Islet precursor cell (in vitro differentiated cells): ENCODE measurements around the gene BRD2.

Experiments used
- DNase-seq: peaks from one replicate; pipeline ENCODE4 v3.0.0-alpha.2; 2018

The BRD2 gene

DNA sequence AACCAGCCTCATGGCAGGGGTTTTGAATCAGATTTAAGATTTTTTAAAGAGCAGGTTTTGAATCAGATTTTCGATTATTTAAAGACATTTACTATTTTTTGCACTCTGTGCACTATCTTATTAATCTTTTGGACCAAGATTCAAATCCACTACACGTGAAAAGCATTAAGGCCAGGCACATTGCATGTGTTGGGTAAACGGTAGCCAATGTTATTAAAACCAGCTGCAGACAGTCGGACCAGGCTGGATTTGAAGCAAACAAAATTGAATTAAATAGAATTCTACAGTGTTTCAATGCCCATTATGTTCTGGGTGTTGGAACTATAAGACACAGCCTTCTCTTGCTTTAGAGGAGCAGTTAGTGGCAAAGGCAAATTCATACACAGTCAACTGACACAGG, 33.3 kb downstream of the BRD2 start:
- no peak for DNase-seq

GRCh38 chr6:33004940-33005339, 36.5 kb downstream of the BRD2 start:
- no peak for DNase-seq

- DNase-seq: no peak
These were observed 39.5 kb downstream of the BRD2 start for GRCh38 chr6:33007831-33008400.

GRCh38 chr6:33008944-33009861, 40.8 kb downstream of the BRD2 start, which contains the start of gene HLA-DOA:
Gene HLA-DOA, minus strand, starts transcription at chr6:33009591.
- DNase-seq: peak; percentile 73

- DNase-seq: no peak
These were observed 42.0 kb downstream of the BRD2 start for GRCh38 chr6:33010356-33010755.

DNA sequence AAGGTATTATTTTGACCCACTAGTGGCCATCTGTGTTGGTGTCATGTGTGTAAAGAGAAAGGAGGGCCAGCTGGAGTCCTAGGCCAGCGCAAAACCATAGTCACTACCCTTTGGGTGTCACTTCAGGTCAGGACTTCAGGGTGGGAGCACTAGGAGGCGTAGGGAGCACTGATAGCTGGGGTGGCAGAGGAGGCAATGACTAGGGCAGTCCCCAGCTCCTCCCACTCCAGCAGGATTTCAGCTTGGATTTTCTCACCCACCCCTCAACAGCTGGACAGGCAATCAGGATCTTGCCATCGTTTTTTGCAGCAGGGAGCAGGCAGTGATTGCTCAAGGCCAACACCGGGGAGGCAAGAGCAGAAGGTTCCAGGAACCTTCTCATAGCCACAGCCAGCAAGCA, 45.2 kb downstream of the BRD2 start:
- no peak for DNase-seq

DNA sequence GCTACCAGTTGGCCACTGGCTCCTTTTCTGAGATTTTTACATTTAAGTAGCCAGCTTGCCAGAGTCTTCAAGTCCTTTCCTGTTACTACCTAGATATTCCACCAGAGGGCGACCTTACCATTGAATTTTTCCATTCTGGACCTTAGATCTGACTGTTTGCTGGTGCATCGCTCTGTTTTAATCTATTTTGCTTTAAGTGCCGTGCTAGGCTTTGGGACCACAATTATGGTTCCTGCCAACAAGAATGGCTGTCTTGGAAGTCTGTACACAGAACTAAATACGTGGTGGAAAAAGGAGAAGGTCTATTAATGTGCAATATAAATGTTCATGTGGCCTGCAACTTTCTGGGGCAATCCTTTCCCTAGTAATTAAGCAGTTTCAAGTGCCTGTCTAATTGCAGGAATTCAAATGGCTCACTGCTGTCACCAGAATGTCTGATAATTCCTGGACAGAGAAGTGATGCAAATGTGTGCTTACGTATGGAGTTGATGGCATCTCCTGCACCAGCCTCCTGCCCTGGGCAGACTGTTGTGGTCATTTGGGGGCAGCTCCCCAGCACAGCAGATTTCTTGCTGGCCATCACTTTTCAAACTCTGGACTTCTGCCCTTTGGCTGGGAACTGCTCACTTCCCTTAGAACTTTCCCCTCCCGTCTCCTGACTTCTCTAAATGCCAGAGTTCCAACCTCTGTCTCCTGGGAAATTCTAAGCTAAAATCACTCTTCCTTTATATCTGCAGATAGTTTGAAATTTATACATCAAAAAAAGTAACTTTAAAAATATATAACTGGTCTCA, 46.6 kb downstream of the BRD2 start:
- DNase-seq: peak; percentile 74

DNA sequence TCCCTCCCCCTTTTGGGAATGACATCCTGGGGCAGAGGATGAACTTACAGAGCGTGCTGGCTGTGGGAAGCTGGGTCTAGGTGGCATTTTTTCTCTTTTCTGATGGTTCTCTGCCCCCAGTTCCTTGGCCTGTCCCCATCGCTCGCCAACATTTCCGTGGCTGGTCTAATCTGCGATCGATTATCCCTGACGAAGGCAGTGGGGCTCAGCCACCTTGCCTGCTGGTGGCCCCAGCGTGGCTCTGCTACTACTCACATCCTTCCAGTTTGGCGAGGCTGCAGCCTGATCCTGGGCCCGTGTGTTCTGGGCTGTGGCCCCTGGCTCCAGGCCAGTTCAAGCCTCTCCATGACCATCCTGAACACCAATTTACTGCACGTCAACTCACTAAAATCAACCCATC, 47.4 kb downstream of the BRD2 start:
- no peak for DNase-seq

- no peak for DNase-seq
These were observed 48.6 kb downstream of the BRD2 start for GRCh38 chr6:33017018-33017417.

GRCh38 chr6:33017694-33018353, 49.4 kb downstream of the BRD2 start:
- no peak for DNase-seq

DNA sequence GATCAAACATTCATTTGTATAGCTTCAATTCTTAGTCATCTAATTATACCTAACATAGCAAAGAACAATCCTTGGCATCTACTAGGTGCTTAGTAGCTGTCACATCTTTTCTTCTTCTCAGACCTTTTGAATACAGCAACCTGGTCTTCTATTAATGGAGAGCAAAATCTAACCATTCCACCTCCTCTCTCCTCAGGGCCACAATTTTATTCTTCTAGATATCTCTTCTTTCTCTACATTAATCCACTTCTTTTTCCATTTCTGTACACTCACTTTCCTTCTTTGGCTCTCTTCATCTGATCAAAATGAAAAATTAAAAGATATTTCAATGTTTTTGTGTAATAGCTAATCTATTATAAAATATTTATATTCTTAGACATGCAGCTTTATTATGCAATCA, 50.0 kb downstream of the BRD2 start:
- no peak for DNase-seq

DNA sequence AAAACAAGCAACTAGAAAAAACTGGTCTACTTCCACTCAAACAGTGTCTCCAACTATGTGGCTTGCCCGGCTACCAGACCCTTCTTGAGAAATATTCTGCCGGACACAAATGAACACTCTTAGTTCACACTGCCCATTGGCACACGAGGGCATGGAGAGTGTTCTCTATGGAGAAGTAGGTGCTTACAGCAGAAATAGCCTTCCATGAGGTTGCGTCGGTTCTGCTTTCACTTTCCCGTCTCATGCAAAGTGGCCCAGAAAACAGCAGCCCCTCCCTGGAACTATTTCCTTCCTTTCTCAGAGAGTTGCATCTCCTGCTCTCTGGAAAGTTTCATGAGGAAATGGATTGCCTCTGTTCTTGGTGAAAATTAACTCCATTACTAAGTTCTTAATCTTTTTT, 50.5 kb downstream of the BRD2 start:
- no peak for DNase-seq

DNA sequence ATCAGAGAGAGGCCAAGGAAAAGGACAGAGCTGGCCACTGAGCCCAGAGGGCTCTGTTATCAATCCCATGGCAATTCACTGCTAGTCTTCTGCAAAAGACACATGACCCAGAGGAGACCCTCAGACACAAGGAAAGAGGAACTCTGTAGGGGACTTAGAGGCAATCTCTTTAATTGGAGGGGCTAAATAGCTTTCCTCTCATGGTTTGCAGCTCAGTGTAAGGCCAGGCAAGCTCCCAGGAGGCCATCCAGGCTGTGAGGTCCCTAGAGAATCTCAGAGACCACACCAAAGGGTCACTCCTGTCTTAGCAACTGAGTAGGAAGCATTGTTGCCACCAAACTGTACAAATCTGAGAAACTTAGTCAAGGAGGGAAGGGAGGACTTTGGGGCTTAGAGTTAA, 51.0 kb downstream of the BRD2 start:
- DNase-seq: no peak

DNA sequence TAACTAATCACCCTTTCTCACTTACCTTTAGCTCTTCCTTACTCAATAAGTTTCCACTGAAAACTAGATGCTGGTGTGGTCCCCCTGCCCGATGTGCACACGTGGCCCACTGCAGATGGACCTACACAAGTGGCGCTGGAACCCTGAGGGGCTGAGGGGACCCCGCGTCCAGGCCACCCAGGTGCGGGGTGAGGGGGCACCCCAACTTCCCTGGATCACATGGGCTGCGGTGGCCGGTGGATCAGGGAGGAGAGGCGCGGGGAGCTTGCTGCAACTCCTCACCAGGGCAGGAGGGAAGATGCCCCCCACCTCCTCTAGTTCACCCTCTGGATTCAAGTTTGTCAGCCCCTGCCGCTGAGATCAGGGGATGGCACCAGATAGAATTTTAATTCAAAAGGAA, 53.5 kb downstream of the BRD2 start:
- no peak for DNase-seq

- DNase-seq: no peak
These were observed 55.1 kb downstream of the BRD2 start for GRCh38 chr6:33023536-33023935.

DNA sequence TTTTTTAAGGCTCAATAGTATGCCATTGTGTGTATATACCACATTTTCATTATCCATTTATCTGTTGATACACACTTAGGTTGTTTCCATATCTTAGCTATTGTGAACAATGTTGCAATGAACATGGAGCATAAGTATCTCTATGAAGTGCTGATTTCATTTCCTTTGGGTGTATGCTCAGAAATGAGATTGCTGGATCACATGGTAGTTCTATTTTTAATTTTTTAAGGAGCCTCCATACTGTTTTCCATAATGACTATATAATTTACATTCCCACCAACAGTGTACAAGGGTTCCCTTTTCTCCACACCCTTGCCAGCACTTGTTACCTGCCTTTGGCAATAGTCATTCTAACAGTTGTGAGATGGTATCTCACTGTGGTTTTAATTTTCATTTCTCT, 56.1 kb downstream of the BRD2 start:
- no peak for DNase-seq

DNA sequence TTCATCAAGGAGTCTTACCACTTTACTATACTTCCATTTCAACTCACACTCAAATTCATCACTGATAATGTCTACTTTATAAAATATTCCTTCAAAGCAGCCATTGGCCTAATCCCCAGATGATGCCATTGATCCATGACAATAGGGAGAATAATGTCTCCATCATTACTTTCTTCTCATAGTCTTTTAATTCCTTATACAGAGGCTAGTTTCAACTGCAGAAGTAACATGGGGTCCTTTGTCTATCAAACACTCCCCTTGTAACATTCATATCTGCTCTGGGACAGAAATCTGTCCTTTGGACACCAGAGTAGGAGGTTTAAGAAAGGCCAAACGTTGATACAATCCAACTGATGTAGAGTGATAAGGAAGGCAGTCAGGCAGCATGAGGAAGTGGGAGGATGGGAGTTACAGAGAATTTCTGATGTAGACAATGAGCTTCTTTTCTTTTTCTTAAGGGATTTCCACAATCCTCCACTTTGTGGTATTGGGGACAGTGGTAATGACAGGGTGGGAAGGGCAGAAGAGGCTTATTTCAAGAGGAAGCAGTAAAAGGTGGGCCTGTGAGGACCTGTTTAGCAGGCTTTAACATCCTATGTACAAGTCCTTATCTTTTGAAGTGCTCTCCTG, 59.9 kb downstream of the BRD2 start:
- no peak for DNase-seq

GRCh38 chr6:33029328-33030184, 61.2 kb downstream of the BRD2 start:
- DNase-seq: no peak

GRCh38 chr6:33030245-33030644, 61.9 kb downstream of the BRD2 start:
- DNase-seq: no peak
